PC-3 (cell line): ENCODE results near the gene CAB39L.

Experiments
- CTCF ChIP-seq: fragments of 300-600 bp; sonication (generic); conservative IDR thresholded peaks from 2 replicates; pipeline ENCODE4 v1.5.1; 2017; ENCODE audit warnings: antibody characterized with exemption, low read depth, mild to moderate bottlenecking, low read length
- EZH2 ChIP-seq: fragments of 300-600 bp; sonication (generic); IDR thresholded peaks from one replicate; pipeline ENCODE4 v1.6.1; 2017; ENCODE audit warnings: antibody characterized with exemption, mild to moderate bottlenecking, low read length; ENCODE audit not compliant: unreplicated experiment

- TF ChIP-seq CTCF = no peak
- TF ChIP-seq EZH2 = no peak
Measured at GRCh38 chr13:49418206-49418605, 25.7 kb downstream of the CAB39L start.
